DOHH2 (cell line): ENCODE measurements around the gene PRR14L.

Experiments
- CTCF ChIP-seq: fragments of 200-600 bp; sonication (generic); IDR thresholded peaks from one replicate; pipeline ENCODE4 v1.5.1; 2014; ENCODE audit warnings: antibody characterized with exemption, mild to moderate bottlenecking, low read depth, low read length; ENCODE audit not compliant: poor library complexity, severe bottlenecking
- EZH2phosphoT487 ChIP-seq: fragments of 200-600 bp; sonication (generic); IDR thresholded peaks from 2 replicates; pipeline ENCODE4 v1.6.1; 2017; ENCODE audit warnings: borderline replicate concordance, mild to moderate bottlenecking, antibody characterized with exemption, low read length, moderate library complexity, mixed read lengths

DNA sequence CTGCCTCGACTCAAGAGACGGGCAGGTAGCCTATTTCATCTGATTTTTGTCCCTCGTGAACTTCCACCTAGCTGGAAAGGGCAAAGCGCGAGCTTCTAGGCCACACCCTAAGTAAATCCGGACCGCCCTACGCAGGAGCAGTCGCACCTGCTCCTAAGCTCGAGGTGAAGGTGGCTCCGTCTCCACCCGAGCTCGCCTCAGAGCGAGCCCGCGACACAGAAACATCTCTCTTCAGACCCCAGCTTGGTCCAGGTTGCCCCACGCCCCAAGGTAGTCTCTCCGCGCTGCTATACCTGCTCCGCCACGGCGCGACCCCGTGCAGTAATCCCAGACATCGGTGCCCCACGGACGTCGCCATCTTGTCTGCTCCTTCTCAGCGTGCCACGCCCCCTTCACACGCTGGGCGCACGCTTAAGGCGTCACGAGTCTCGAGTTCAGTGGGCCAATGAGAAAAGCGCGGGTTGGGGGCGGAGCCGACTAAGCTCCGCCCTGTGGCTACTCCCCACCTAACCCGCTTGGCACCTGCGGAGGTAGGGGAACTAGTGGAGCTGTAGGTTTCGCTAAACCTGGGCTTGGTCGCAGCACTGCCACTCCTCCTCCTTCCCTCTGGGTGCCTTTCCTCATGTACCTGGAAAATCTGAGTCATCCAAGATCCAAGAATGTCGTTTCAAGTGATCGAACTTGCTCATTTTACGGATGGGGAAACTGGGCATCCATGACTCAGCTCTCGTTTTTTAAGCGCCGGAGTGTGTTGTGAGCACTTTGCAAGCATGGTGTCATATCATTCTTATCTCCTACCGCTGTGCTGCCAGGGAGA, 87.9 kb downstream of the PRR14L start, which contains the start of gene PISD:
- TF ChIP-seq CTCF (no peak), EZH2phosphoT487 (no peak)
